ENCODE measurements around the gene CARD19. TPM values are rescaled to one million over a fixed set of nuclear protein-coding genes. Genes with fewer than 3 reads are reported as not detected.

The CARD19 gene
- total RNA-seq, 1 experiment from 2014 or later = 54.5 TPM

GRCh38 chr9:93132287-93132927, 36.4 kb downstream of the CARD19 start:
- DNase-seq (ENCODE audit: low read depth, low spot score) (no peak), ATAC-seq (peak; percentile 8; the same call in 1 of the 2 replicates)
- H3K9me2 ChIP-seq (ENCODE audit: insufficient read depth) = no peaks in the 10 kb centered on the region
- peak overlapping the region; percentile 83 for H3K27ac ChIP-seq (ENCODE audit: low read depth, low read length)
- no TSS peak for BruUV-seq (replicated peaks)
- peak overlapping the region; percentile 73 to 87 for H3K4me3 ChIP-seq (replicated peaks in 1 of 2; ENCODE audit: low read depth in 1 of 2, low read length in 2 of 2)
- H3K27me3 ChIP-seq (ENCODE audit: insufficient read depth, low read length) = no peaks in the 10 kb centered on the region
- no peak overlapping the region for H2AFZ ChIP-seq (ENCODE audit: low read depth, low read length, poor library complexity, severe bottlenecking)
- peaks cover 19 to 27% of the 10 kb centered on the region in 2 experiments for H3K4me1 ChIP-seq (ENCODE audit: control insufficient read depth in 1 of 2, insufficient read depth in 2 of 2, low read length in 2 of 2)
- no peaks in the 10 kb centered on the region for H3K36me3 ChIP-seq (ENCODE audit: control insufficient read depth in 1 of 2, insufficient read depth in 2 of 2, low read length in 2 of 2)
- RAD21 ChIA-PET (ENCODE audit: low non-redundant PET in 1 of 2, low total read pairs in 2 of 2, uncharacterized antibody in 2 of 2, unreplicated experiment in 2 of 2) = no interaction called here
- peaks cover 22% of the 10 kb centered on the region; the same call in 1 of the 2 replicates for H3K79me2 ChIP-seq (ENCODE audit: insufficient read depth, low read length)
- H3K4me2 ChIP-seq (ENCODE audit: low read length) = peak overlapping the region; percentile 100
- no peaks in the 10 kb centered on the region for H4K20me1 ChIP-seq (ENCODE audit: insufficient read depth)
- TF ChIP-seq SRF (IDR thresholded peaks at IDR 0.05; ENCODE audit: low read depth) (no peak), EZH2 (IDR thresholded peaks at IDR 0.05) (no peak), ZBTB33 (IDR thresholded peaks at IDR 0.05; ENCODE audit: extremely low read depth, insufficient replicate concordance, low read length) (no peak), ZFX (IDR thresholded peaks at IDR 0.05) (no peak), SP1 (IDR thresholded peaks at IDR 0.05; ENCODE audit: low read depth) (no peak)
- CTCF ChIA-PET = no interaction called here
- POLR2A ChIA-PET = no interaction called here
- peak overlapping the region; percentile 87; the same call in 1 of the 2 replicates for H3K9ac ChIP-seq (ENCODE audit: low read length)
- intact Hi-C loops (cut with micrococcal nuclease) = no loop called here
- no peaks in the 10 kb centered on the region for H3K9me3 ChIP-seq (ENCODE audit: control insufficient read depth in 1 of 2, insufficient read depth in 1 of 2, low read depth in 1 of 2, low read length in 2 of 2)
